Loucy (cell line): ENCODE data around the gene NFATC3.

Source experiments
- EZH2phosphoT487 ChIP-seq: fragments of 200-600 bp; IDR thresholded peaks from 2 replicates; pipeline ENCODE4 v1.6.1; 2018; ENCODE audit warnings: antibody characterized with exemption, mild to moderate bottlenecking, moderate library complexity, borderline replicate concordance
- TF ChIP-seq, protein P1 (sequence below): fragments of 200-600 bp; sonication (generic); conservative IDR thresholded peaks from 2 replicates; pipeline ENCODE4 v1.5.1; 2014; ENCODE audit warnings: mild to moderate bottlenecking, antibody characterized with exemption, low read length

DNA sequence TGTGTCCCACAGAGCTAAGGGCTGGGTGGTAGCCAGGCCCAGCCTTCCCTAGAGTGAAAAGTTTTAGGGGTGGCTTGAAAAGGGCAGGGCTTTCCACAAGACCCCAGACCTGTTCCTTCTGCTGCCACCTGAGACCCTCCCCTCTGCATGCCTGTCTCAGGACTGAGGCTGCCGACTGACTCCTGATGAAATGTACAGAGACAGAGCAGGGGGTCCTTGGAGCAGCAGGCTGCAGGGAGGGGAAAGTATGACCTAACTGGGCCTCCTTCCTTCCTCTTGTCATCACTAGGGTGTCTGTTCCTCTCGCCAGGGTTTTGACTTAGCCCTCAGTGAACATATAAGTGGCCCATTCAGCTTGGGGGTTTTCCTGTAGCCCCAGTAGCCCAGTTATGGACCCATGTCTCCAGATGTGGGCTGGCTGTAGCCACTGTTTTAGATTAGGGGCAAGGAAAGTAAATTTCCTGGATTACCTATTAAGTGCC is 14.9 kb upstream of the NFATC3 start:
- TF ChIP-seq, protein P1, sequence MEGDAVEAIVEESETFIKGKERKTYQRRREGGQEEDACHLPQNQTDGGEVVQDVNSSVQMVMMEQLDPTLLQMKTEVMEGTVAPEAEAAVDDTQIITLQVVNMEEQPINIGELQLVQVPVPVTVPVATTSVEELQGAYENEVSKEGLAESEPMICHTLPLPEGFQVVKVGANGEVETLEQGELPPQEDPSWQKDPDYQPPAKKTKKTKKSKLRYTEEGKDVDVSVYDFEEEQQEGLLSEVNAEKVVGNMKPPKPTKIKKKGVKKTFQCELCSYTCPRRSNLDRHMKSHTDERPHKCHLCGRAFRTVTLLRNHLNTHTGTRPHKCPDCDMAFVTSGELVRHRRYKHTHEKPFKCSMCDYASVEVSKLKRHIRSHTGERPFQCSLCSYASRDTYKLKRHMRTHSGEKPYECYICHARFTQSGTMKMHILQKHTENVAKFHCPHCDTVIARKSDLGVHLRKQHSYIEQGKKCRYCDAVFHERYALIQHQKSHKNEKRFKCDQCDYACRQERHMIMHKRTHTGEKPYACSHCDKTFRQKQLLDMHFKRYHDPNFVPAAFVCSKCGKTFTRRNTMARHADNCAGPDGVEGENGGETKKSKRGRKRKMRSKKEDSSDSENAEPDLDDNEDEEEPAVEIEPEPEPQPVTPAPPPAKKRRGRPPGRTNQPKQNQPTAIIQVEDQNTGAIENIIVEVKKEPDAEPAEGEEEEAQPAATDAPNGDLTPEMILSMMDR, result no peak
- TF ChIP-seq EZH2phosphoT487, result no peak
